Measurements from ENCODE around the gene DMXL1. TPM values are rescaled to one million over a fixed set of nuclear protein-coding genes. Genes with fewer than 3 reads are reported as not detected.
A peak's percentile ranks its signal among the peaks of the same experiment; 100 is the strongest.

The DMXL1 gene
- total RNA-seq, 1 donor, result 57.6 TPM

GRCh38 chr5:119271758-119272730, 201.2 kb downstream of the DMXL1 start:
- TF ChIP-seq, protein P1, sequence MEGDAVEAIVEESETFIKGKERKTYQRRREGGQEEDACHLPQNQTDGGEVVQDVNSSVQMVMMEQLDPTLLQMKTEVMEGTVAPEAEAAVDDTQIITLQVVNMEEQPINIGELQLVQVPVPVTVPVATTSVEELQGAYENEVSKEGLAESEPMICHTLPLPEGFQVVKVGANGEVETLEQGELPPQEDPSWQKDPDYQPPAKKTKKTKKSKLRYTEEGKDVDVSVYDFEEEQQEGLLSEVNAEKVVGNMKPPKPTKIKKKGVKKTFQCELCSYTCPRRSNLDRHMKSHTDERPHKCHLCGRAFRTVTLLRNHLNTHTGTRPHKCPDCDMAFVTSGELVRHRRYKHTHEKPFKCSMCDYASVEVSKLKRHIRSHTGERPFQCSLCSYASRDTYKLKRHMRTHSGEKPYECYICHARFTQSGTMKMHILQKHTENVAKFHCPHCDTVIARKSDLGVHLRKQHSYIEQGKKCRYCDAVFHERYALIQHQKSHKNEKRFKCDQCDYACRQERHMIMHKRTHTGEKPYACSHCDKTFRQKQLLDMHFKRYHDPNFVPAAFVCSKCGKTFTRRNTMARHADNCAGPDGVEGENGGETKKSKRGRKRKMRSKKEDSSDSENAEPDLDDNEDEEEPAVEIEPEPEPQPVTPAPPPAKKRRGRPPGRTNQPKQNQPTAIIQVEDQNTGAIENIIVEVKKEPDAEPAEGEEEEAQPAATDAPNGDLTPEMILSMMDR (IDR thresholded peaks at IDR 0.05; ENCODE audit: insufficient read depth, low read length), result no peak
- DNase-seq (ENCODE audit: low read depth), result peak; percentile 56

DNA sequence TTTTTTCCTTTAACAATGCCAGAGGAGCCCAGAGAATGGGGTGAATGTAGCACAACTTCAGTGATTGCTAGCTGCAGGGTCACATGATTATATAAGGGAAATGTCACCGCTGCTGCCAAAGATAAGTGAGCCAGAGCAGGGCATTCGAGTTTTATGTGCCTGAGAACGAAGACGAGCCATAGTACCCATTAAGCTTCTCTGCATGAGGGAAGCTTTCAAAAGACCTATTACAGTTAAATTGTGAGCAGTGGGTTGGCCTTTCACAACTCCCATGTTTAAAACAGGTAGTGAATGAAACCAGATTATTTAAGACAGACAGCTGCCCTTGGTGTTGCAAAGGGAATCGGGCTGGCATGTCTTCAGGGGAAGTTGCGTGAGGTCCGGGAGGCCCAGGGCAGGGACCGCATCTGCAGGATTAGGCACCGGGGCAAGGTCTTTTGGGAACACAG, 202.5 kb downstream of the DMXL1 start:
- TF ChIP-seq, protein P1 (IDR thresholded peaks at IDR 0.05; ENCODE audit: insufficient read depth, low read length), result no peak
- no peak overlapping the region for H3K4me3 ChIP-seq (ENCODE audit: low read depth, low read length)
- DNase-seq (ENCODE audit: low read depth), result no peak

More at GRCh38 chr5:119271758-119272730, 201.2 kb downstream of the DMXL1 start:
- no peak overlapping the region for H3K4me3 ChIP-seq (ENCODE audit: low read depth, low read length)

- no peak overlapping the region for H3K4me3 ChIP-seq (ENCODE audit: low read depth, low read length)
- peak; percentile 18 for DNase-seq (ENCODE audit: low read depth)
- TF ChIP-seq, protein P1 (IDR thresholded peaks at IDR 0.05; ENCODE audit: insufficient read depth, low read length), result no peak
These were observed 203.3 kb downstream of the DMXL1 start for GRCh38 chr5:119274030-119274766.

GRCh38 chr5:119274767-119275130, 203.9 kb downstream of the DMXL1 start:
- TF ChIP-seq, protein P1 (IDR thresholded peaks at IDR 0.05; ENCODE audit: insufficient read depth, low read length), result no peak
- no peak overlapping the region for H3K4me3 ChIP-seq (ENCODE audit: low read depth, low read length)
- peak; percentile 77 for DNase-seq (ENCODE audit: low read depth)

DNA sequence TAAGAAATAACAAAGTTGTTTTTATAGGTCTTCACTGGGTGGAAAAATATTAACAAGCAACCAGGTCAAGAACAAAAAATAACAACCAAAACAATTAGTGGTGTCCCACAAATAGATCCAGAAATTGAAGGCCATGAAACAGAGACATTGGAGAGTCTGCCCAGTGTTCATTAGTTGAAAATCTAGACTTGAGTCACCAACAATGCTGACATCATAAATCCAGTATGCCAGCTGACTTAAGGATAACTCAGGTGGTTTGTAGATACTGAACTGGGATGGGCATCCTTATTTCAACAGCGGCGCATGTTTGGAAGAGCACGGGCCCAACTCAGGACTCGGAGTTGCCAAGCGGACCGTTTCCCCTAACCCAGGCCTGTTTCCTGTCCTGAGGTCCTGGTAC, 204.3 kb downstream of the DMXL1 start:
- peak; percentile 49 for DNase-seq (ENCODE audit: low read depth)

GRCh38 chr5:119275601-119276173, 204.8 kb downstream of the DMXL1 start:
- DNase-seq (ENCODE audit: low read depth), result no peak
- no peak overlapping the region for H3K4me3 ChIP-seq (ENCODE audit: low read depth, low read length)
- TF ChIP-seq, protein P1 (IDR thresholded peaks at IDR 0.05; ENCODE audit: insufficient read depth, low read length), result no peak

More for the DNA sequence above, 204.3 kb downstream of the DMXL1 start:
- H3K4me3 ChIP-seq (ENCODE audit: low read depth, low read length), result no peak overlapping the region
- TF ChIP-seq, protein P1 (IDR thresholded peaks at IDR 0.05; ENCODE audit: insufficient read depth, low read length), result no peak
